Measurements from ENCODE around the gene PPP3R2.
A peak's percentile ranks its signal among the peaks of the same experiment; 100 is the strongest.
"Not testable (repeated sequence)": the region's sequence is repeated elsewhere in the genome, so short reads cannot be mapped to it uniquely, and the experiment has no call there.

PPP3R2 gene

GRCh38 chr9:101572316-101572715, 22.5 kb downstream of the PPP3R2 start:
- DNase-seq: no peak
- H3K9me3 Mint-ChIP-seq: no peaks in the 10 kb centered on the region
- peaks cover 70% of the 10 kb centered on the region for H3K4me1 Mint-ChIP-seq
- no peaks in the 10 kb centered on the region for H3K27me3 Mint-ChIP-seq
- peak overlapping the region; percentile 43 for H3K27ac Mint-ChIP-seq
- H3K36me3 Mint-ChIP-seq (ENCODE audit: low read depth): peaks cover 27% of the 10 kb centered on the region
- no peak overlapping the region for H3K4me3 Mint-ChIP-seq
- peak; percentile 51 for ATAC-seq

GRCh38 chr9:101571114-101571513, 23.7 kb downstream of the PPP3R2 start:
- H3K4me1 Mint-ChIP-seq: peaks cover 76% of the 10 kb centered on the region
- no peaks in the 10 kb centered on the region for H3K27me3 Mint-ChIP-seq
- no peak overlapping the region for H3K4me3 Mint-ChIP-seq

DNA sequence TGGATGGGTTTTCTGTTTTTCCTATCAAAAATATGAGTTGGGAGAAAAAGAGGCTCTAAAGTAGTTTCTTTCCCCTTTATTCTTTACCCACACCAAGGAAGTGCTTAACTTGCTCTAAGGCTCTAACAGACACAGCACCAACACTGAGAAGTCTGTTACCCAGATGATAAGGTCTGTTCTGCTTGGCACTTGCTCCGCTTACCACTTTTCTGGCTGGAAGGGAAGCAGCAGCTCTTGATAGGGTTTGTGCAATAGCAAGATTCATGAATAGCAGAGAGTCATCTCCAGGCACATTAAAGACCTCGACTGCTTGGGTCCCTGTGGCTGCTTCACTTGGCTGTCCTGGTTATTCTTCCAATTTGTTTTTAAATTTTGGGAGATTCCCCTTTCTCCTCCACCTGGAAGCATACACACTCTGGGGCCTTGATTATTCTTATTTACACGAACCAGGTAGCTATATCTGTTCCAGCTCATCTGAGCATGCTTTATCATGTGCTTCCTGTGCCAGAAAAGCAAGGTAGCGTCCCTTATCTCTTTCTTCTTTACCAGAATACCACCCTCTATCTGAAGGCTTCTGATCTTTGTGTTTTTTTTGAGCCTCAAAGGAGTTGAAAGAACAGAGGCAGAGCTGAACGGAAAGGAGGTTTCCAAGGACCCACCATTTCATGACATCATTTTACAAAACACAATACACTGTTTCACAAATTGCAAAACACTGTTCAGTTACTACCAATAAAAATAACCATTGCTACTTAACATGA, 24.8 kb downstream of the PPP3R2 start:
- Mint-ChIP-seq H3K36me3 (ENCODE audit: low read depth) (peaks cover 40% of the 10 kb centered on the region), H3K9me3 (no peaks in the 10 kb centered on the region), H3K4me1 (peaks cover 76% of the 10 kb centered on the region), H3K27ac (peak overlapping the region; percentile 72), H3K27me3 (no peaks in the 10 kb centered on the region), H3K4me3 (no peak overlapping the region)
- no peak for DNase-seq
- ATAC-seq: no peak

More at GRCh38 chr9:101571114-101571513, 23.7 kb downstream of the PPP3R2 start:
- Mint-ChIP-seq H3K9me3 (no peaks in the 10 kb centered on the region), H3K27ac (peak overlapping the region; percentile 29), H3K36me3 (ENCODE audit: low read depth) (peaks cover 31% of the 10 kb centered on the region)
- ATAC-seq: no peak
- DNase-seq: no peak

GRCh38 chr9:101567725-101568350, 26.9 kb downstream of the PPP3R2 start:
- ATAC-seq (no peak), DNase-seq (no peak)
- Mint-ChIP-seq H3K36me3 (ENCODE audit: low read depth) (peaks cover 49% of the 10 kb centered on the region), H3K9me3 (no peaks in the 10 kb centered on the region), H3K27me3 (no peaks in the 10 kb centered on the region), H3K4me3 (no peak overlapping the region), H3K27ac (no peak overlapping the region), H3K4me1 (peaks cover 58% of the 10 kb centered on the region)

- Mint-ChIP-seq H3K27me3 (no peaks in the 10 kb centered on the region), H3K4me3 (no peak overlapping the region), H3K27ac (no peak overlapping the region), H3K9me3 (no peaks in the 10 kb centered on the region), H3K36me3 (ENCODE audit: low read depth) (peaks cover 51% of the 10 kb centered on the region), H3K4me1 (peaks cover 52% of the 10 kb centered on the region)
- ATAC-seq: peak; percentile 60
- peak; percentile 23 for DNase-seq
Observed at GRCh38 chr9:101566904-101567724, 27.7 kb downstream of the PPP3R2 start.

- Mint-ChIP-seq H3K27ac (no peak overlapping the region), H3K4me3 (no peak overlapping the region), H3K9me3 (peaks cover 2% of the 10 kb centered on the region), H3K27me3 (no peaks in the 10 kb centered on the region), H3K36me3 (ENCODE audit: low read depth) (peaks cover 72% of the 10 kb centered on the region), H3K4me1 (peaks cover 34% of the 10 kb centered on the region)
- DNase-seq: no peak
- ATAC-seq: no peak
Observed at GRCh38 chr9:101564252-101564651, 30.5 kb downstream of the PPP3R2 start.

DNA sequence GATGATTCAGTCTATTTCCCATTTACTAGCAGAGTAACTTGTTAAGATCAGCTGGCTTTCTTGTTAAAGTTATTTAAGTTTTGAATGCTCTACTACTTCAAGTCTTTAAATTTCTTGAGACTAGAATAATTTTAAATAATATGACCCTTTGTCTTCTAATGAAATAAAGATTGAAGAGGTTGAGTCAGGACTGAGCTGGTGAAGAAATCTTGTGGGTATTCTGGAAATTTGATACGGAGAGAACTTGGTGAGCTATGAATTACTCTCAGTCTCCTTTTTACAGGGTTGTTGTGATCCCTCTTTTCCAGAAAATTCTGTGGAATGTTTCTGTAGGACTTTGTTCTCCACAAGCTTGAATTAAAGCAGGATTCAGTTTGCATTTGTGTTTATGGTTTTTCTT, 31.8 kb downstream of the PPP3R2 start:
- Mint-ChIP-seq H3K4me3 (no peak overlapping the region), H3K9me3 (peaks cover 14% of the 10 kb centered on the region), H3K27me3 (no peaks in the 10 kb centered on the region), H3K36me3 (ENCODE audit: low read depth) (peaks cover 76% of the 10 kb centered on the region), H3K27ac (no peak overlapping the region), H3K4me1 (peaks cover 23% of the 10 kb centered on the region)
- DNase-seq (no peak), ATAC-seq (no peak)

- peaks cover 18% of the 10 kb centered on the region for H3K9me3 Mint-ChIP-seq
- DNase-seq (no peak), ATAC-seq (no peak)
- peaks cover 79% of the 10 kb centered on the region for H3K36me3 Mint-ChIP-seq (ENCODE audit: low read depth)
- peaks cover 13% of the 10 kb centered on the region for H3K4me1 Mint-ChIP-seq
- no peak overlapping the region for H3K4me3 Mint-ChIP-seq
- H3K27me3 Mint-ChIP-seq: no peaks in the 10 kb centered on the region
- no peak overlapping the region for H3K27ac Mint-ChIP-seq
Observed at GRCh38 chr9:101561740-101562139, 33.0 kb downstream of the PPP3R2 start.

DNA sequence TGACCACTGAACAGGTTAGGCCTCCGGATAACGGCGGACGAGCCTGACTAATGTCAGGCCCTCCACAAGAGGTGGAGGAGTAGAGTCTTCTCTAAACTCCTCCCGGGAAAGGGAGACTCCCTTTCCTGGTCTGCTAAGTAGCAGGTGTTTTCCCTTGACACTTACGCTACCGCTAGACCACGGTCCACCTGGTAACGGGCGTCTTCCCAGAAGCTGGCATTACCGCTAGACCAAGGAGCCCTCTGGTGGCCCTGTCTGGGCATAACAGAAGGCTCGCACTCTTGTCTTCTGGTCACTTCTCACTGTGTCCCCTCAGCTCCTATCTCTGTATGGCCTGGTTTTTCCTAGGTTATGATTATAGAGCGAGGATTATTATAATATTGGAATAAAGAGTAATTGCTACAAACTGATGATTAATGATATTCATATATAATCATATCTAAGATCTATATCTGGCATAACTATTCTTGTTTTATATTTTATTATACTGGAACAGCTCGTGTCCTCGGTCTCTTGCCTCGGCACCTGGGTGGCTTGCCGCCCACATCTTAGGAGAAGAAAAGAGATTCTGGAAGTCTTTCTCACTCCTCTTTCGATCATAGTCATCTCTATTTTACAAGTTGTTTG, 45.2 kb downstream of the PPP3R2 start:
- H3K27ac Mint-ChIP-seq, H3K4me1 Mint-ChIP-seq, DNase-seq, H3K4me3 Mint-ChIP-seq, H3K9me3 Mint-ChIP-seq, H3K27me3 Mint-ChIP-seq, ATAC-seq: not testable (repeated sequence)
- peaks cover 78% of the 10 kb centered on the region for H3K36me3 Mint-ChIP-seq (ENCODE audit: low read depth)

DNA sequence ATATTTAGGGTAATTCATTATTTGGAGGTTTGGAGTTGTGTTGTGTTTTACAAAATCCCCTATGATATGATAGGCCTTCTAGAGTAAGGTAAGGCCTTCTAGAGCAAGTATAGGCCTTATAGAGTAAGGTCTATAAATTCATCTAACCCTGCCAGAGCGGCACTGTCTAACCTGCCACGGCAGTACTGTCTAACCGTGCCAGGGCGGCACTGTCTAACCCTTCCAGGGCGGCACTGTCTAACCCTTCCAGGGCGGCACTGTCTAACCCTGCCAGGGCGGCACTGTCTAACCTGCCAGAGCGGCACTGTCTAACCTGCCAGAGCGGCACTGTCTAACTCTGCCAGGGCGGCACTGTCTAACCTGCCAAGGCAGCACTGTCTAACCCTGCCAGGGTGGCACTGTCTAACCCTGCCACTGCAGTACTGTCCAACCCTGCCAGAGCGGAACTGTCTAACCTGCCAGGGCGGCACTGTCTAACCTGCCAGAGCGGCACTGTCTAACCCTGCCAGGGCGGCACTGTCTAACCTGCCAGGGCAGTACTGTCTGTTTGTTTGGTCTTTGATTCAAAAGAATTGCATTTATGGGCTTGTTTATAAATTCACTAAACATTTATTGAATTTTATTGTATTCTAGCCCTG, 51.6 kb downstream of the PPP3R2 start:
- Mint-ChIP-seq H3K4me1 (no peaks in the 10 kb centered on the region), H3K4me3 (no peak overlapping the region), H3K9me3 (no peaks in the 10 kb centered on the region), H3K27ac (no peak overlapping the region), H3K27me3 (no peaks in the 10 kb centered on the region), H3K36me3 (ENCODE audit: low read depth) (peaks cover 35% of the 10 kb centered on the region)
- DNase-seq: no peak
- no peak for ATAC-seq

Measured in activated naive CD8-positive, alpha-beta T cell treated with anti-CD3 and anti-CD28 coated beads, Interleukin-2, amount 50 U/mL, for 24 hours (primary cell).